Neuronal stem cell (in vitro differentiated cells): Measurements from ENCODE around the gene UMODL1.

Source experiments
- DNase-seq: peaks from one replicate; pipeline ENCODE4 v3.0.0-alpha.2; 2013; ENCODE audit warnings: low spot score
- H2AFZ ChIP-seq: one replicate; pipeline ENCODE4 v1.6.1; 2013; ENCODE audit warnings: mild to moderate bottlenecking, low read length, inconsistent platforms
- H2AK5ac ChIP-seq: 2 replicates; pipeline ENCODE4 v1.6.1; 2013; ENCODE audit warnings: low read depth, mild to moderate bottlenecking, inconsistent platforms, low read length, moderate library complexity, mixed read lengths
- H2BK120ac ChIP-seq: 2 replicates; pipeline ENCODE4 v1.6.1; 2013; ENCODE audit warnings: low read depth, mild to moderate bottlenecking, inconsistent platforms, low read length, moderate library complexity, mixed read lengths
- H2BK12ac ChIP-seq: one replicate; pipeline ENCODE4 v1.6.1; 2013; ENCODE audit warnings: low read length, inconsistent platforms
- H2BK15ac ChIP-seq: 2 replicates; pipeline ENCODE4 v1.6.1; 2013; ENCODE audit warnings: mild to moderate bottlenecking, low read length, inconsistent platforms, mixed read lengths
- H2BK5ac ChIP-seq: one replicate; pipeline ENCODE4 v1.6.1; 2013; ENCODE audit warnings: inconsistent platforms, mild to moderate bottlenecking, low read length, moderate library complexity
- H3K14ac ChIP-seq: one replicate; pipeline ENCODE4 v1.6.1; 2013; ENCODE audit warnings: low read length, inconsistent platforms
- H3K18ac ChIP-seq: 2 replicates; pipeline ENCODE4 v1.6.1; 2013; ENCODE audit warnings: low read length, inconsistent platforms
- H3K23ac ChIP-seq: 2 replicates; pipeline ENCODE4 v1.6.1; 2013; ENCODE audit warnings: low read depth, mild to moderate bottlenecking, mixed read lengths, low read length, inconsistent platforms; ENCODE audit not compliant: poor library complexity
- H3K27ac ChIP-seq: replicated peaks from 3 replicates; pipeline ENCODE4 v1.5.1; 2013; ENCODE audit warnings: low read length, inconsistent platforms
- H3K27me3 ChIP-seq, 3 experiments: 2 replicates each; pipeline ENCODE4 v1.6.1; 2013; ENCODE audit warnings: low read length in 3 of 3, mild to moderate bottlenecking in 2 of 3, inconsistent platforms in 1 of 3, low read depth in 1 of 3, mixed read lengths in 1 of 3, moderate library complexity in 1 of 3; ENCODE audit not compliant: control insufficient read depth in 3 of 3, insufficient read depth in 3 of 3
- H3K36me3 ChIP-seq, 2 donors: replicated peaks in 1 of 2; 2 replicates each; pipeline ENCODE4 v1.6.1; 2013; ENCODE audit warnings: low read length in 2 of 2; ENCODE audit not compliant: control insufficient read depth in 2 of 2, insufficient read depth in 2 of 2
- H3K4ac ChIP-seq: 2 replicates; pipeline ENCODE4 v1.6.1; 2013; ENCODE audit warnings: inconsistent platforms, mild to moderate bottlenecking, low read length, moderate library complexity
- H3K4me1 ChIP-seq, 2 donors: 1 replicate in 1 of 2; 2 replicates in 1 of 2; pipeline ENCODE4 v1.6.1; 2013; ENCODE audit warnings: low read length in 2 of 2, low read depth in 1 of 2; ENCODE audit not compliant: control insufficient read depth in 2 of 2, insufficient read depth in 1 of 2
- H3K4me2 ChIP-seq: one replicate; pipeline ENCODE4 v1.6.1; 2013; ENCODE audit warnings: mild to moderate bottlenecking, low read length, inconsistent platforms; ENCODE audit not compliant: insufficient read depth, poor library complexity, severe bottlenecking
- H3K4me3 ChIP-seq, 2 donors: 2 replicates each; pipeline ENCODE4 v1.5.1; 2013; ENCODE audit warnings: low read length in 2 of 2, mild to moderate bottlenecking in 2 of 2, inconsistent platforms in 1 of 2, moderate library complexity in 1 of 2
- H3K79me1 ChIP-seq: one replicate; pipeline ENCODE4 v1.6.1; 2013; ENCODE audit warnings: low read depth, mild to moderate bottlenecking, inconsistent platforms, low read length, moderate library complexity
- H3K9ac ChIP-seq: one replicate; pipeline ENCODE4 v1.6.1; 2013; ENCODE audit warnings: mild to moderate bottlenecking, low read depth, low read length, inconsistent platforms; ENCODE audit not compliant: poor library complexity
- H3K9me3 ChIP-seq, 2 donors: replicated peaks in 1 of 2; 2 replicates each; pipeline versions ENCODE3 to v1.6.1; 2013; ENCODE audit warnings: low read length in 2 of 2, mild to moderate bottlenecking in 2 of 2, inconsistent platforms in 1 of 2, low read depth in 1 of 2, mixed read lengths in 1 of 2, moderate library complexity in 1 of 2; ENCODE audit not compliant: control insufficient read depth in 2 of 2, insufficient read depth in 1 of 2
- H4K8ac ChIP-seq: one replicate; pipeline ENCODE4 v1.6.1; 2013; ENCODE audit warnings: low read depth, mild to moderate bottlenecking, inconsistent platforms, low read length, moderate library complexity
- H4K91ac ChIP-seq: one replicate; pipeline ENCODE4 v1.6.1; 2013; ENCODE audit warnings: low read length, low read depth, mild to moderate bottlenecking, inconsistent platforms; ENCODE audit not compliant: poor library complexity
- WGBS, 2 donors: extraction: QIAGEN DNeasy Blood & Tissue Kit; methylation state at CpG; one replicate each; pipeline ENCODE4 v1.1.7; 2013; ENCODE audit warnings: missing lambda C conversion rate in 2 of 2, mixed read lengths in 1 of 2; ENCODE audit not compliant: insufficient read length in 2 of 2, insufficient replicate concordance in 1 of 2; ENCODE audit errors: extremely low coverage in 2 of 2; 5-methylcytosine and 5-hydroxymethylcytosine counted together

UMODL1 gene

DNA sequence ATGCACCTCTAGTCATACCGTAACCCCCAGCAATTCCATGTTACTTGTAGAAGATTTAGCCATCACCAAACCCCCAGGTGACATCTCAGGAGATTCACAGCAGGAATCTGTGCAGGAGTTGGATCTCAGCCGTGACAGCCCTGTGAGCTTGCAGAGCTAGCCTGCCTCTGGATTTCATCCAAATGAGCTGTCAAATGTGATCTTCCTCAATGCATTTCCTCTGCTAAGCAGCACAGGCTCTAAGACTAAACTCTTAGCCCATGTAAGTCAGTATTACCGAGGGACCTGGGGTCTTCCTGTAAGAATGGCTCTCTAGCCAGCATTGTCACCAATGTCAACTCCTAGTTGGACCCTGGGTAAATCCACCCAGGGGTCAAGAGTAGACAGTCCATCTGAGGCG is 41.7 kb downstream of the UMODL1 start:
- Histone ChIP-seq H4K91ac (no peak overlapping the region), H2AFZ (no peak overlapping the region), H3K79me1 (no peaks in the 10 kb centered on the region), H3K9me3 (peaks cover 0 to 2% of the 10 kb centered on the region in 2 donors), H3K14ac (no peak overlapping the region), H3K4me2 (no peak overlapping the region), H3K23ac (no peak overlapping the region), H3K4me1 (peaks cover 2 to 3% of the 10 kb centered on the region in 2 donors), H3K18ac (no peak overlapping the region), H4K8ac (no peak overlapping the region), H2BK12ac (no peak overlapping the region), H2BK5ac (no peak overlapping the region), H3K27ac (no peak overlapping the region), H3K4ac (no peak overlapping the region), H3K27me3 (peaks cover 0 to 4% (median 0%) of the 10 kb centered on the region in 3 experiments), H2BK120ac (no peak overlapping the region), H3K36me3 (no peaks in the 10 kb centered on the region), H3K4me3 (no peak overlapping the region), H3K9ac (no peak overlapping the region), H2BK15ac (no peak overlapping the region), H2AK5ac (no peak overlapping the region)
- no CpG with 5 or more reads among the region's 4 CpGs for WGBS, 2 donors
- DNase-seq = no peak

DNA sequence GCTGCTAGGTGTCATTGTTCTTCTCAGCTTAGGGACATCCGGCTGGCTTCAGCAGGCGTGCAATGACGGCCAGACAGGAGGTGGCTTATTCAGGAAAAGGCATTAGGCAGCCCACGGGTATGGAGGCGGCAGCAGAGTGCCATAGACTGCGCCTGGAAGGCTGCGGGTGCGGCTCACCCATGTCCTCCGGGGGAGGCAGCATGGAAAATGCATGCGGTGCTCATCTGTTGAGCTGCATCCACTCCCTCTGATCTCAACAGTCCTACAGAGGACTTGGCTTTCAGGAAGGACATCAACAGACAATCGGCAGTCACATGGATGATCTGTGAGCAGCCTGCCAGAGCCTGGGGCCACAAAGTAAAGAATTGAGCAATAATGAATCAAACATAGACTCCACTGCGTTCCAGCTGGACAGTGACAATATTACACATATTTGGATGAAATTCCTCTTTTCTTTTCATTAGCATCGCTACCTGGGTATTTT is 42.9 kb downstream of the UMODL1 start:
- peaks cover 0 to 12% (median 0%) of the 10 kb centered on the region in 3 experiments for H3K27me3 ChIP-seq
- H3K36me3 ChIP-seq = no peaks in the 10 kb centered on the region
- no peak overlapping the region for H2BK120ac ChIP-seq
- no peak overlapping the region for H2BK5ac ChIP-seq
- H4K91ac ChIP-seq = no peak overlapping the region
- H3K9me3 ChIP-seq = peaks cover 0 to 2% of the 10 kb centered on the region in 2 donors
- H2BK15ac ChIP-seq = no peak overlapping the region
- no peak overlapping the region for H3K4me3 ChIP-seq
- no peak overlapping the region for H3K4ac ChIP-seq
- WGBS, 2 donors = no CpG with 5 or more reads among the region's 13 CpGs
- H2AFZ ChIP-seq = no peak overlapping the region
- no peak overlapping the region for H3K23ac ChIP-seq
- no peak overlapping the region for H3K9ac ChIP-seq
- peaks cover 2 to 3% of the 10 kb centered on the region in 2 donors for H3K4me1 ChIP-seq
- no peak overlapping the region for H2AK5ac ChIP-seq
- no peak overlapping the region for H3K27ac ChIP-seq
- no peak overlapping the region for H2BK12ac ChIP-seq
- no peak overlapping the region for H3K14ac ChIP-seq
- H3K79me1 ChIP-seq = no peaks in the 10 kb centered on the region
- no peak for DNase-seq
- H4K8ac ChIP-seq = no peak overlapping the region
- no peak overlapping the region for H3K18ac ChIP-seq
- no peak overlapping the region for H3K4me2 ChIP-seq

DNA sequence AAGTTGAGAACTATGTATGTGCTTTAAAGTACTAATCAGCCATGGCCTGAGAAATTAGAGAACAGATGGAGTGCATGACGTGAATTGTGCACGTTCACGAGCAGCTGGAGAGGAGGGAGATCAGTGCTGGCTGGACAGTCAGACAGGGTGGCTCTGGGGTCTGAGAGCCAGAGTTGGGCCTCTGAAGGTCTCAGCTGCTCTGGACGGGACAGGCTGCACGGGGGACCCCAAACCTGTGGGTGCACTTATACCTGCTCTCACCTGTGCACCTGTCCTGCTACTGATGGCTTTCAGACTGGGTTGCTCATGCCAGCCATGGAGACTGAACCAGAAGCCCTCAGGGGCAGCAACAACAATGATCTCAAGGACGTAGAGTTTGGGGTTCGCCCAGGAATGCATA is 43.5 kb downstream of the UMODL1 start:
- H2BK15ac ChIP-seq = no peak overlapping the region
- no peak overlapping the region for H3K23ac ChIP-seq
- no peak overlapping the region for H4K91ac ChIP-seq
- H2BK120ac ChIP-seq = no peak overlapping the region
- H3K79me1 ChIP-seq = no peaks in the 10 kb centered on the region
- H3K9me3 ChIP-seq = peaks cover 0 to 2% of the 10 kb centered on the region in 2 donors
- H3K9ac ChIP-seq = no peak overlapping the region
- no peak overlapping the region for H3K4me2 ChIP-seq
- no peak overlapping the region for H2BK12ac ChIP-seq
- H3K36me3 ChIP-seq = no peaks in the 10 kb centered on the region
- no peak overlapping the region for H2BK5ac ChIP-seq
- peak overlapping the region; percentile 42 for H2AK5ac ChIP-seq
- no peak overlapping the region for H4K8ac ChIP-seq
- no CpG with 5 or more reads among the region's 7 CpGs for WGBS, 2 donors
- no peak overlapping the region for H3K27ac ChIP-seq
- H3K4me1 ChIP-seq = peaks cover 2 to 3% of the 10 kb centered on the region in 2 donors
- H2AFZ ChIP-seq = no peak overlapping the region
- peaks cover 0 to 15% (median 0%) of the 10 kb centered on the region in 3 experiments for H3K27me3 ChIP-seq
- H3K4ac ChIP-seq = no peak overlapping the region
- no peak for DNase-seq
- no peak overlapping the region for H3K18ac ChIP-seq
- peak overlapping the region; percentile 13 for H3K14ac ChIP-seq
- no peak overlapping the region for H3K4me3 ChIP-seq

DNA sequence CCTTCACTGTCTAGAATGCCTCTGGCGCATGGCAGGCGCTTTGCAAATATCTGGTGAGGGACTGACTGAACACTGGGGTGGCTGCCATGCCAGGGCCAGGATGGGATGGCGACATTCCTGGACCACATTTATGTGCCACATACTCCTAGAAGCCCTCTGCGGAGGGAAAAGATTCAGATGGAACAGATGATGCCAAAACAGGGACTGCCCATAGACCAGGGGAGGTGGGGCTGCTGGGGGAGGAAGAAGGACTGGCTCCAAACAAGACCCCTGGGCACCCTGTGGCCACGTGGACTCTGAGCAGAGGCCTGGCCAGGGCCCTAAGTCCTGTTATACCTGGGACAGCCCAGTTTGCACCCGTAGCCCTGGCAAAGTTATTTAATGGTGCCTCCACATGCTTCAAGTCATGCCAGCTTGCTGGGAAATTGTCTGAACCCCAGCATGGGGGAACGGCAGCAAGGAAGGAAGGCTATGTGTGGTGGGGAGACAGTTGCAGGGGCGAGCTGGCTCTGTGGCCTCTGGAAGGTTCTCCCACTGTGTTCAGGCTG is 44.1 kb downstream of the UMODL1 start:
- no peak overlapping the region for H3K14ac ChIP-seq
- H2AK5ac ChIP-seq = no peak overlapping the region
- no CpG with 5 or more reads among the region's 8 CpGs for WGBS, 2 donors
- no peaks in the 10 kb centered on the region for H3K36me3 ChIP-seq
- H3K4me1 ChIP-seq = peaks cover 2 to 3% of the 10 kb centered on the region in 2 donors
- no peak overlapping the region for H3K4me3 ChIP-seq
- H3K27me3 ChIP-seq = peaks cover 0 to 17% (median 0%) of the 10 kb centered on the region in 3 experiments
- no peaks in the 10 kb centered on the region for H3K79me1 ChIP-seq
- H3K23ac ChIP-seq = no peak overlapping the region
- no peak overlapping the region for H3K4ac ChIP-seq
- H2BK120ac ChIP-seq = no peak overlapping the region
- H3K9ac ChIP-seq = no peak overlapping the region
- no peak overlapping the region for H2AFZ ChIP-seq
- no peak overlapping the region for H3K27ac ChIP-seq
- no peak overlapping the region for H2BK12ac ChIP-seq
- H4K8ac ChIP-seq = no peak overlapping the region
- no peak for DNase-seq
- H2BK15ac ChIP-seq = no peak overlapping the region
- no peak overlapping the region for H2BK5ac ChIP-seq
- H4K91ac ChIP-seq = no peak overlapping the region
- no peak overlapping the region for H3K4me2 ChIP-seq
- no peak overlapping the region for H3K18ac ChIP-seq
- peaks cover 0 to 2% of the 10 kb centered on the region in 2 donors for H3K9me3 ChIP-seq
